ENCODE results near the gene CACTIN.
"Not testable (repeated sequence)": the region's sequence is repeated elsewhere in the genome, so short reads cannot be mapped to it uniquely, and the experiment has no call there.

CACTIN gene

GRCh38 chr19:3626473-3627350, at the start of gene CACTIN:
TSS of gene CACTIN (minus strand) at chr19:3626790. CDS start at chr19:3626762, 28 bp downstream.
- DNase-seq: peak; percentile 99

- DNase-seq: no peak
Observed at GRCh38 chr19:3674784-3675543, 48.4 kb upstream of the CACTIN start.

- no peak for DNase-seq
Observed at GRCh38 chr19:3673506-3674439, 47.2 kb upstream of the CACTIN start.

GRCh38 chr19:3672993-3673392, 46.4 kb upstream of the CACTIN start:
- DNase-seq: no peak

- no peak for DNase-seq
Observed at GRCh38 chr19:3672575-3672948, 46.0 kb upstream of the CACTIN start.

GRCh38 chr19:3671680-3672574, 45.3 kb upstream of the CACTIN start:
- no peak for DNase-seq

GRCh38 chr19:3670796-3671679, 44.4 kb upstream of the CACTIN start:
- DNase-seq: no peak

- no peak for DNase-seq
Observed at GRCh38 chr19:3669947-3670795, 43.6 kb upstream of the CACTIN start.

GRCh38 chr19:3669082-3669946, 42.7 kb upstream of the CACTIN start:
- no peak for DNase-seq

GRCh38 chr19:3668331-3669081, 41.9 kb upstream of the CACTIN start:
- DNase-seq: no peak

GRCh38 chr19:3667766-3668165, 41.2 kb upstream of the CACTIN start:
- DNase-seq: no peak

- DNase-seq: no peak
Observed at GRCh38 chr19:3667037-3667638, 40.5 kb upstream of the CACTIN start.

GRCh38 chr19:3666545-3666856, 39.9 kb upstream of the CACTIN start:
- DNase-seq: not testable (repeated sequence)

GRCh38 chr19:3665681-3666544, 39.3 kb upstream of the CACTIN start:
- peak; percentile 23 for DNase-seq

GRCh38 chr19:3664879-3665642, 38.5 kb upstream of the CACTIN start:
- no peak for DNase-seq

- no peak for DNase-seq
Observed at GRCh38 chr19:3663838-3664237, 37.2 kb upstream of the CACTIN start.
